Uterus (tissue), 2 donors: ENCODE results near the gene SUPT4H1.

ENCODE experiments used
- CTCF ChIP-seq, 4 experiments: fragments of 200-600 bp in 2 of 4; fragments of 450-650 bp in 2 of 4; sonication (generic) in 2 of 4; IDR thresholded peaks; one replicate each; pipeline ENCODE4 v1.5.1; 2016 to 2019; ENCODE audit warnings: antibody characterized with exemption in 4 of 4, mild to moderate bottlenecking in 2 of 4, moderate library complexity in 1 of 4
- POLR2A ChIP-seq, 2 donors: fragments of 450-650 bp; IDR thresholded peaks; one replicate each; pipeline ENCODE4 v1.6.1; 2016; ENCODE audit warnings: antibody characterized with exemption in 2 of 2, mild to moderate bottlenecking in 1 of 2, moderate library complexity in 1 of 2

DNA sequence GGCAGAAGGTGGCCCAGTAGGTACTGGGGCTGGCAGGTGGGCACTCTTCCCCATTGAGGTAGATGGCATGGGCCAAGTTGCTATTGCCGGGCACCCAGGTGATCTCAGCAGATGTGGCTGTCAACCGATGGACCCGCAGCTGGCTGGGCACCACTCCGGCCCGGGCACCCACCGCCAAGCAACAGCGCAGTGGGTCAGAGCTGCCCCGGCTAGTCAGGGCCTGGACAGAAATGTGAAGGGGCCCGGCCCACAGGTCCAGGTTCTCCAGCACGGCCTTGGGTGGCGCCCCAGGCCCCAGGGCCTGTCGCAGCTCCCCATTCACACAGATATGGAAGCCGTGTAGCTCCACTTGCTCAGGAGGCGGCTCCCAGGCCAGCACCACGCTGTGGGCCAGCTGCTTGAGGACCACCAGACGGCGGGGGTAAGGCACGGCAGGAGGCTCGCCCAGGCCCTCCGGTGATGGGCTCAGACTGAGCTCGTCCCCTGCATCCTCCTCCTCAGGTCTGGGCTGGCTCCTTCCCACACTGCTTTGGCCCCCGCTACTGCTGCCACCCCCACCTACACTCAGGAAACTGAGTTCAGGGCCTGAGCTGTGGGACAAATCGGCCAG lies 39.9 kb downstream of the SUPT4H1 start:
- TF ChIP-seq CTCF (IDR thresholded peaks at IDR 0.05), result no peak
- no peak for TF ChIP-seq POLR2A (IDR thresholded peaks at IDR 0.05)
